Activated CD8-positive, alpha-beta memory T cell treated with anti-CD3 and anti-CD28 coated beads for 36 hours (primary cell): ENCODE data around the gene LRG1. TPM values are rescaled to one million over a fixed set of nuclear protein-coding genes. Genes with fewer than 3 reads are reported as not detected.

Experiments used
- CTCF ChIA-PET: fragments of 350-600 bp; sonication (Branson Sonifier 250); formaldehyde crosslinking; loops from one replicate; lab custom pipeline; 2021; ENCODE audit warnings: antibody characterized with exemption; lab: Charles Lee
- POLR2A ChIA-PET: fragments of 350-600 bp; sonication (Branson Sonifier 250); formaldehyde crosslinking; loops from one replicate; lab custom pipeline; 2021; ENCODE audit warnings: antibody characterized with exemption; lab: Charles Lee
- total RNA-seq, 2 experiments: library from RNA; stranded (reverse); gene quantifications; one replicate each; pipeline ENCODE4 v1.2.3, GENCODE V29; 2021

The LRG1 gene
- total RNA-seq, 2 experiments from 2014 or later: 0.21 TPM; not detected in 1

- ChIA-PET CTCF (no interaction called here), POLR2A (no interaction called here)
These were observed 47.3 kb downstream of the LRG1 start for GRCh38 chr19:4492337-4493103.

- ChIA-PET POLR2A (no interaction called here), CTCF (no interaction called here)
These were observed 48.4 kb downstream of the LRG1 start for GRCh38 chr19:4491446-4491845.

- POLR2A ChIA-PET: no interaction called here
These were observed 51.3 kb downstream of the LRG1 start for GRCh38 chr19:4488496-4488895.

GRCh38 chr19:4487572-4487971 lies 52.3 kb downstream of the LRG1 start:
- CTCF ChIA-PET: no interaction called here
- POLR2A ChIA-PET: interaction anchor here (0.7 kb wide), 1 partner anchor 14 kb away, joined by 4 read pairs; no protein-coding TSS in a partner anchor

More at GRCh38 chr19:4488496-4488895, 51.3 kb downstream of the LRG1 start:
- CTCF ChIA-PET: no interaction called here

Other genes starting within 250 kb of the LRG1 start
- 1 to 10 TPM; 7.6 to 7.7 TPM for gene TMIGD2, start 237.6 kb downstream of the LRG1 start, total RNA-seq
- gene FSD1, start 235.4 kb downstream of the LRG1 start, total RNA-seq: 10 to 100 TPM; 16.3 to 19.9 TPM
- 1 to 10 TPM; 6.2 to 7.5 TPM for gene STAP2, start 201.2 kb downstream of the LRG1 start, total RNA-seq
- gene MPND, start 196.5 kb downstream of the LRG1 start, total RNA-seq: 10 to 100 TPM; 18.0 to 20.1 TPM
- 10 to 100 TPM; 37.1 to 41.5 TPM for gene SH3GL1, start 139.5 kb downstream of the LRG1 start, total RNA-seq
- gene CHAF1A, start 137.4 kb downstream of the LRG1 start, total RNA-seq: 10 to 100 TPM; 81.1 to 89.0 TPM
- gene UBXN6, start 82.2 kb downstream of the LRG1 start, total RNA-seq: 10 to 100 TPM; 52.3 to 52.9 TPM
- 10 to 100 TPM; 45.8 to 47.0 TPM for gene HDGFL2, start 67.7 kb downstream of the LRG1 start, total RNA-seq
- not detected for gene PLIN4, start 21.6 kb downstream of the LRG1 start, total RNA-seq
- gene PLIN5, start 4.8 kb downstream of the LRG1 start, total RNA-seq: not detected
- not detected for gene SEMA6B, start 19.6 kb upstream of the LRG1 start, total RNA-seq
- 10 to 100 TPM in 1 of 2 experiments, 1 to 10 TPM in 1; 9.4 to 10.0 TPM for gene TNFAIP8L1, start 99.5 kb upstream of the LRG1 start, total RNA-seq
- gene MYDGF, start 130.3 kb upstream of the LRG1 start, total RNA-seq: 10 to 100 TPM; 85.8 to 87.6 TPM
- gene DPP9, start 183.8 kb upstream of the LRG1 start, total RNA-seq: 10 to 100 TPM; 89.0 to 92.1 TPM